GM23248 (cell line): Measurements from ENCODE around the gene CDKAL1.

ENCODE experiments used
- EZH2 ChIP-seq: fragments of 200-600 bp; sonication (generic); IDR thresholded peaks from 2 replicates; pipeline ENCODE4 v1.6.1; 2018; ENCODE audit warnings: antibody characterized with exemption, mild to moderate bottlenecking; ENCODE audit not compliant: insufficient read depth, poor library complexity, severe bottlenecking
- EZH2phosphoT487 ChIP-seq: fragments of 200-600 bp; sonication (generic); IDR thresholded peaks from 2 replicates; pipeline ENCODE4 v1.6.1; 2018; ENCODE audit warnings: antibody characterized with exemption, moderate library complexity, mild to moderate bottlenecking, low read depth; ENCODE audit not compliant: insufficient read depth

DNA sequence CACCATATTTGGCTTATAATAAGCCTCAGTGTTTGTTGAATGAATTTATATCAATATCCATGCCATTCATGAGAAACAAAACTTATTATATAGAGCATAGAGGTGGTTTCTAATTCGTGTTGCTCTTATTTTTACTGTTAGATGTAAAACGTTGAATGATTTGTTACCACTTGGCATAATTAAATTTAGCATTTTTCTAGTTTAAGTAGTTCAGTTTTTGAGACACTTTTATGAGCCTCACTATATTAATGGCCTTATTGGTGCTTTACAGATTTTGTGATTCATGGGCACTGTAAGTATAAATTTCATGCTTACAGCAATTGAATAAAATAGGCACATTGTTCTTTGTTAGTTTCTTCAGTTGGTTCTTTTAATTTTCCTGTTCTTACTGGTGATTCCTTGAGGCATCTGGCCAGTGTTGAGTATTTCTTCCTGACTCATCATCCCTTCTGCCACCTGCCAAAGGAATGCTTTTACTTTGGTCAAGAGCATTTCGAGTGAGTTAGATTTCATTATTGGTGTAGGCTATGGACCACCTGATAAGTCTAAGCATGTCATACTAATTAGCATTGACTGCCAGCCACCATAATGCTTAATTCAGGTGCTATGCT is 34.8 kb downstream of the CDKAL1 start:
- TF ChIP-seq EZH2: no peak
- no peak for TF ChIP-seq EZH2phosphoT487
